HK-2 (cell line): Measurements from ENCODE around the gene CKLF.
"Not testable (repeated sequence)": the region's sequence is repeated elsewhere in the genome, so short reads cannot be mapped to it uniquely, and the experiment has no call there.

Source experiments
- DNase-seq: peaks from one replicate; pipeline ENCODE4 v3.0.0-alpha.2; 2018; ENCODE audit not compliant: unreplicated experiment

The CKLF gene, protein sequence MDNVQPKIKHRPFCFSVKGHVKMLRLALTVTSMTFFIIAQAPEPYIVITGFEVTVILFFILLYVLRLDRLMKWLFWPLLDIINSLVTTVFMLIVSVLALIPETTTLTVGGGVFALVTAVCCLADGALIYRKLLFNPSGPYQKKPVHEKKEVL

DNA sequence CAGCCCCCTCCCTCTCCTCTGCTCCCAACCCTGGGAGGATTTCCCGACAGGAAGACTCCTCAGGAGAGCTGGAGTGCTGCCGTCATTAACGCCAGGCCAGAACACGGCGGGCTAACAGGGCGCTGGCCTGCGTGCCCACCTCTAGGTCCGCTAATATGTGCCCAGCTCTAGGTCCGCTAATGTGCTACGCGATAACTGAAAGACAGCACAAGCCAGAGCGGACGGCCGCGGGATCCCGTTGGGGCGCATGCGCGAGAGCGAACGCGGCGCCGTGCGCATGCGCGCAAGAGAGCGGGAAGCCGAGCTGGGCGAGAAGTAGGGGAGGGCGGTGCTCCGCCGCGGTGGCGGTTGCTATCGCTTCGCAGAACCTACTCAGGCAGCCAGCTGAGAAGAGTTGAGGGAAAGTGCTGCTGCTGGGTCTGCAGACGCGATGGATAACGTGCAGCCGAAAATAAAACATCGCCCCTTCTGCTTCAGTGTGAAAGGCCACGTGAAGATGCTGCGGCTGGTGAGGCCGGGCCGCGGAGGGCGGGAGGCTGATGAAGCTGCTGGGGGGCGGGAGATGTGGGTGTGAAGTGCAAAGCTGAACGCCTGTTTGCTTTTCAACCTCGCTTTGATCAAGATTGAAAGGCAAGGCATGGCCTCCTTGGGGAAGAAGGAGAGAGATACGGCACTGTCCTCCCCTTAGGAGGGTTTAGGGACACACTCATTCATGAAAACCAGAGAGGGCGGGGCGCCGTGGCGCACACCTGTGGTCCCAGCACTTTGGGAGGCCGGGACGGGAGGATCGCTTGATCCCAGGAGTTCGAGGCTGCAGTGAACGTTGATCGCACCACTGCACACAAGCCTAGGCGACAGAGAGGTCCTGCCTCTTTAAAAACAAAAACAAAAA is at the start of gene CKLF:
TSS of gene CKLF (plus strand) at position 291 of the 892 bp plus-strand sequence. CDS start at position 431, 140 bp downstream.
- peak; percentile 95 for DNase-seq

DNA sequence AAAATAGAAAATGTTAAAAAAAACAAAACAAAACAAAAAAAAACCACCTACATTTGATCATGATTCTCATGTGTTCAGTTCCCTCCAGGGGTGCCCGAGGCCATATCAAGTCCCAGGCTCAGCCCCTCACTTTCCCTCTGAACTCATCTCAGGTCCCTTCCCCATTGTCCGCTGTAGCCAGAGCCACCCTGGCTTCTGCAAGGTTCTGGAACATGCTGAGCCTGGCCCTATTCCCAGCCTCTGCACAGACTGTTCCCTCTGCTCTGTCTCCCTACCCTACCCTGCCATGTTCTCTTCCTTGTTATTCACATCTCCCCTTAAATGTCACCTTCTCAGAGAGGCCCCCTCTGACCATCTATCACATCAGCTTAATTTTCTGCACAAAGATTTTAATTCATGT is 49.3 kb upstream of the CKLF start:
- DNase-seq = no peak

DNA sequence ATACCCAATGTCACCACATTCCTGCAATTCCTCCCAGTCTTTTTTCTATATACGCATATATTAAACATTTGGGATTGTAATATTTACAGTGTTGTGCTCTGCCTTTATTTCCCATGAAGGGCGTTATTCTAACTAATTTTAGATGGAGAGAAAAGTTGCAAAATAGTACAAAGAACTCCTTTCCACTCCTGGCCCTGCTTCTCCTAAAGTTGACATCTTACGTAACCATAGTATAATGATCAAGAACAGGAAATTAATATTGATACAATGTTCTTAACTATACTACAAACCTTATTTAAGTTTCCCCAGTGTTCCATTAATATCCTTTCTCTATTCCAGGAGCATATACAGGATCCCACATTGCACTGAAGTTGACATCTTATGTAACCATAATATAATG is 48.8 kb upstream of the CKLF start:
- DNase-seq = no peak

DNA sequence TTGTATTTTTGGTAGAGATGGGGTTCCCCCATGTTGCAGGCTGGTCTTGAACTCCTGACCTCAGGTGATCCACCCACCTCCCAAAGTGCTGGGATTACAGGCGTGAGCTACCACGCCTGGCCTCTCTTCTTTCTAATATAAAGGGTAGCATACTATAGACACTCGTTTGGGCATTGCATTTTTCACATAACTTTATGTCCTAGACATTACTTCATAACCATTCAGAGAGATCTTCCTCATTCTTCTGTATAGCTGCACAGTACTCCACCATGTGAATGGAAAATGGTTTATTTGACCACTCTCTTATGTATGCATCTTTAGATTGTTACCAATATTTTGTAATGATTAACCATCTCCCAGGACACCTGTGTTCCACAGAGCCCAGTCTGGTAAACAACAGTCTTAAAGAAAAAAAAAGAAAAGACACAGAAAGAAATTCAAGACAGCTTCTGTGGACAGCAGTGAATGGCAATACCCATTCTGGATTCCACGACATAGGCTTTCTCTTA is 44.6 kb upstream of the CKLF start:
- DNase-seq = no peak

DNA sequence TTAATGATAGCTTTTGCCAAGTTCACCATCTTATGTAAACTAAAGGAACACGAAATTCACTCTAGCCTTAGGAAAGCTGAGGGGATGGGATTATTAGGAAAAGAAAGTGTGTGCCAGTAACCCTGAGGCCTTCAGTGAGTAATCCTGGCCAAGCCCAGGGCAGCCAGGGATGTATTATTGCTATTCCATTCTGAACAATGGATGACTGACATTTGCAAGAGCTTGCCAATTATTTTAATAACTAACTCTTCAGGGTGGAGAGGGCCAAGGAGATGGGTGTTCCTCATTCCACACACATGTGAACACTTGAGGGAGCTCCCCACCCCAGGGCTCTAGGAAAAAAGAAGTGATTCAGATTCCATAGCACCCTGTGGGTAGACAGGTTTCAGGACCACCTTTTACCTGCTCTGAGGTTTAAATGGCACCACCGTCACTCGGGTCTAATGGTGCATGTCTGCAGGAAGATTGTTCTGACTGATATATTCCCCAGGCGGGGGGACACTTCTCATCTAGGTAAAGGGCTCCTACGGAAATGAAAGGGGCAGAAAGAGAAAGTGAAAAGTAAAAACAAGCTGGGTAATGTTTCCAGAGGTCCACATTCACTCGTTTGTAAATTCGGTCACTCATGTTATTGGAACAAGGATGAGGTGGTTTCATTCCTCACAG is 44.0 kb upstream of the CKLF start:
- peak; percentile 60 for DNase-seq

DNA sequence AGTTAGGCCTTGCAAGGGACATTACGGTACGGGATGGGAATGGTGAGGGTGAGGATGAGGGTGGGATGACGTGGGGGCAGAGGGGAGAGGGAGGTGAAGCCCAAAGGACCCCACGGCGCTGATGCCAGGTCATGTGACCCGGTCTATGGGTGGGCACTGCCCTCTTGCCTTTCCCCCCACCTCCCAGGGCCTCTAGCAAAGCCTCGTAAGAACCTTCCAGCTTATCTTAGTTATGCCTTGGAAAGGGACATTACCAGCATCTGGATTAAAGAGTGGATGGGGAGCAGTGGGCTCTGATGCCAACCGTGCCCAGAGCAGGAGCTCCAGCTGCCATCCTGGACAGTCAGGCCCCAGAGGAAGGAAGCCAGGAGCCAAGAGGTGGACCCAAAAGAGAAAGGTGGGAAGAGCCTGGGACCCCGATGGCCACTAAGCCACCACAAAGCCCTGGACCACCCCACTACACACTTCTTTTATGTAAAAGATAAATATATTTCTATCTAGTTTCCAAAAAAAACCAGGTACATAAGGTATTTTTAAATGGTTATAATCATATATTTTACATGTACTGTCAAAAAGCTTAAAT is 43.4 kb upstream of the CKLF start:
- DNase-seq = no peak

DNA sequence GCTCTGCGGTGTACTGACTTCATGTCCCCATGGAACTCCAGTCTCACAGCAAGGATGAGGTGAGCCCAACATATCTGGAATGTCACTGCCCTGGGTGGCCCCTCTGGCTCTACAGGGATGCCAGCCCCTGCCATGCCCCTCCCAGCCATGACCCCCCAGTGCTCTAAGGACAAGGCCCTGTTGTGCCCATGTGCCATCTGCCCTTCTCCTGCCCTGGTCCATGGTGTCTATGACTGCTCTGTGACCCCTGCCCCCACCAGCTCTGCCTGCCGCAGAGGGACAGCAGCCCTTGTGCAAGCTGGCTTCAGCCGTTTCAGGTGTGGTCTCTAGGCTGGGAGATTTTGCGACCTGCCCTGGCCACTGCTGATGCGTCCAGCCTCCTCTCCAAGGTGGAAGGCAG is 42.8 kb upstream of the CKLF start:
- DNase-seq = no peak

DNA sequence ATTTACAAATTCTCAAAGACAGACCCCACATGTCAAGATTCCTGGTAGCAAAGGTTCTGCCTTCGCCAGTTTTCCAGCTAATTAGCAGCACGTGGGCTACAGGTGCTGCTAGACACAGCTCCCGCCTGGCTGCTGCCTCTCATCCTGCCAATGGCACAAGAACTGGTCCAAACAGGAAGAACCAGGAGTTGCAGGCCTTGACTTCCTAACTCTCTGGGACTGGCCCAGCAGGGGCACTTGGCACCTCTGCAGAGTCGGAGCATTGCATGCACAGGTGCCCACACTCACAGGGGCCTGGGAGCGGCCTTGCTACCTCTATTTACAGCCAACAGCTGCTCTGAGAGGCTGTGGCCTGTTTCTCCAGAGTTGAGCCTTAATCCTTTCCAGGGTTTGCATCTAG is 42.1 kb upstream of the CKLF start:
- DNase-seq = no peak

DNA sequence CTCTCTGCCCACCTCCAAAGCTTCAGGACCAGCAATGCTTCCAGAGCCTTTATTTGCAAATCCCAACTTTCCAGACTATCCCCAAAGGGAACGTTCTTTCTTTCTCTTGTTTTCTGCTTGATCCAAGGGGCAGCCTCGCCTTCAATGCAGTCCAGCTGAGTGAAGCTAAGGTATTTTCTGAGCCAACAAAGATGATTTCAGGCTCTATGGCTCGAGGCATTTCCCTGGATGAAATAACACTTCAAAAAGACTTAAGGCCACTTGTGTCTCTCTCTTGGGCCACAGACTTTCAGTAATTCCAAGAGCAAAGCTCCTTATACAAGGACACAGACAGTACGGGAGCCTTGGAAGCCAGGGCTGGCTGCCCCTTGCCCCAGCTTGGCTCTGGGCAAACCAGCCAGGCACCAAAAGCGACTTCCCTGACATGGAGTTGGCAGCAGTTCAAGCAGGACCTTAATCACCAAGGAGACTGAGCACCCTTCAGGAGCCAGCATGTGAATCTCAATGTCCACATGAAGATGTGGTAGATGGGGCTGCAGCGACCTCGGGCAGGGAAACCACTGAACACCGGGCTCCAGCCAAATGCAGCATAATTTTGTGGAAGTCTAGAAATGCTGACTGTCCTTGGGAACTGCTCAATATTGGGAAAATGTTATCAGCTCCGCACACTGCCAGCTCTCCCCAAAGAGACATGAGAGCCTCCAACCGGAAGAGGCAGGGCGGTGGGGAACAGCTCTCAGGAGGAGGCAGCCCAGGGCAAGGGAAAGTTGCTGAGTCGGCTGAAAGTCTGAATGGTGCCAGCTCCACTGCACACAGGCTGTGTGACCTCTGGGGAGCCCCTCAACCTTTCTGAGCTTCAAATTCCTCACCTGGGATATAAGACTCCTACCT is 41.4 kb upstream of the CKLF start:
- DNase-seq = peak; percentile 39

DNA sequence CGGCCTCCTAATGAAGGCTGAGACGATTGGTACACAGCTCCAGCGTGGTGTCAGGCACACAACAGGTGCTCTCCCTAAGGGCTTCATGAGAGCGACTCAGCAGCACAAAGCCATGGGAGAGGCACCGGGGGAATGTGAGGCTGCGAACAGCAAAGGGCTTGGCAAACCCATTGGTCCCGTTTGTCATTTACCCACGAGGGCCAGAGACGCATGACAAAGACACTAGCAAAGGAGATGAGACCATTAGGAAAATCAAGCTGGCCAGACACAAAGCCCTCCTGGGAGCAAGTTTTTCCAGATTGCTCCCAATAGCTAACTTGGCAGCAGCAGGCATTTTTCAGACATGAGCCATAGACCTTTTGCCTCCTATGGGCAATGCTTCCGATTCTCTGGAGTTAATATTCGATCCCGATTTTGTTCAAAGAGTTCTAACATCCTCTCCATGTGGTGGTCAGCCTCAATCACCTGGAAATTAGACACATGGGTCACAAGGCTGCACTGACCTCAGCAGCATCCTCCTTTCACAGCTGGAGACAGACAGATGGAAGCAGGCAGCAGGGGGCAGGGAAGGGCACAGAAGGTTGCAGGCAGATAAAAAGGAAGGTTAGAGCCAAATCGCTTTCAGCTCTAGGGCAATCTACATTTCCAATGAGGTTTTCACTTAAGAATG is 40.6 kb upstream of the CKLF start:
- DNase-seq = peak; percentile 85

DNA sequence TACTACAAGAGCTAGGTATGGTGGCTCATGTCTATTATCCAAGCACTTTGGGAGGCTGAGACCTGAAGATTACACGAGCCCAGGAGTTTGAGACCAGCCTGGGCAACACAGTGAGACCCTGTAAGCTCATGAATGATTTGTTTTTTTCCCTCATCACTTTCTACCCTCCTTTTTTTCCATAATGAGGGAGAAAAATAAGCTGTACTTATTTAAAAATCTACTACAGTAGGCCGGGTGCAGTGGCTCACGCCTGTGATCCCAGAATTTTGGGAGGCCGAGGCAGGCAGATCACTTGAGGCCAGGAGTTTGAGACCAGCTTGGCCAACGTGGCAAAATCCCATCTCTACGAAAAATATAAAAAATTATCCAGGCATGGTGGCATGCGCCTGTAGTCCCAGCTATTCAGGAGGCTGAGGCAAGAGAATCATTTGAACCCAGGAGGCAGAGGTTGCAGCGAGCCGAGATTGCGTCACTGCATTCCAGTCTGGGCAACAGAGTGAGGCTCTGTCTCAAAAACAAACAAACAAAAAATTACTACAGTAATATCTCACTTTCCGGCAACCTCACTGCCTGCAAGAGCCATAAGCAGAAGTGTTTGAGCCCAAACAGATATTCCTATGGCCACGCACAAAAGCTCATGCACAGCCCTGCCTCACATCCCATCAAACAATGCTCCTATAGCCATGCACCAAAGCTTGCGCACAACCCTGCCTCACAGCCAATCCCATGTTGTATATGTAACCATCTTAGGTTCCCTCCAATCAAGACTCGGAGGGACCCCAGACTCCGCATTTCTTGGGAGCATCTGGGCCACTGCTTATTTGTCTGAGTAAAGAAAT is 39.9 kb upstream of the CKLF start:
- DNase-seq = no peak

DNA sequence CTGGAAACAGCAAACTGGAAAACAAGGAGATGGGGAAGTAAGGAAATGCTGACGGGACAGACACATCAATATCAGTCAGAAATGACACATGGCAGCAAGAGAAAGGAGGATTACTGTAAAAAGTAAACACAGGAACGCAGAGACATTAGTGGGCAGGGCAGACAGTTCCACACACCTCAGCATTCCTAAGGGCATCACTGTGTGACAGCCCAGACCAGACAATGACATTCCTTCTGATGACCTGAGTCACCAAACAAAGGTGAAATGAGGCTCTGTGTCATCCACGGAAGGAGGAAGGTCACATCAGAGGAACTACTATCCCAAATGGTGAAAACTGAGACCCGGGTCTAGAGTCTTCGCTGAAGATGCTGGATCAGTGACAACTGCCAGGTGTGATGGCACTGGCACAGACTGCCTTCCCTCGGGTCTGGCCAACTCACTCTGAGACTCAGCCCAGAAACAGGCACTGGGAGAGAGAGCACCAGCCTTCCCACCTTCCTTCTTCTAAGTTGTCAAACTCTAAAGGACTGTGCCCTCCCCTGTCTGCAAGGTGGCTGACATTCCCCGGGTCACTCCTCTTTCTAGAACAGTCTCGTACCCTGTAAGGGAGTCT is 39.2 kb upstream of the CKLF start:
- peak; percentile 71 for DNase-seq

DNA sequence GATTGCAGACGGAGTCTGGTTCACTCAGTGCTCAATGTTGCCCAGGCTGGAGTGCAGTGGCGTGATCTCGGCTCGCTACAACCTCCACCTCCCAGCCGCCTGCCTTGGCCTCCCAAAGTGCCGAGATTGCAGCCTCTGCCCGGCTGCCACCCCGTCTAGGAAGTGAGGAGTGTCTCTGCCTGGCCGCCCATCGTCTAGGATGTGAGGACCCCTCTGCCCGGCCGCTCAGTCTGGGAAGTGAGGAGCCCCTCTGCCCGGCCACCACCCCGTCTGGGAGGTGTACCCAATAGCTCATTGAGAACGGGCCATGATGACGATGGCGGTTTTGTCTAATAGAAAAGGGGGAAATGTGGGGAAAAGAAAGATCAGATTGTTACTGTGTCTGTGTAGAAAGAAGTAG is 38.0 kb upstream of the CKLF start:
- not testable (repeated sequence) for DNase-seq

DNA sequence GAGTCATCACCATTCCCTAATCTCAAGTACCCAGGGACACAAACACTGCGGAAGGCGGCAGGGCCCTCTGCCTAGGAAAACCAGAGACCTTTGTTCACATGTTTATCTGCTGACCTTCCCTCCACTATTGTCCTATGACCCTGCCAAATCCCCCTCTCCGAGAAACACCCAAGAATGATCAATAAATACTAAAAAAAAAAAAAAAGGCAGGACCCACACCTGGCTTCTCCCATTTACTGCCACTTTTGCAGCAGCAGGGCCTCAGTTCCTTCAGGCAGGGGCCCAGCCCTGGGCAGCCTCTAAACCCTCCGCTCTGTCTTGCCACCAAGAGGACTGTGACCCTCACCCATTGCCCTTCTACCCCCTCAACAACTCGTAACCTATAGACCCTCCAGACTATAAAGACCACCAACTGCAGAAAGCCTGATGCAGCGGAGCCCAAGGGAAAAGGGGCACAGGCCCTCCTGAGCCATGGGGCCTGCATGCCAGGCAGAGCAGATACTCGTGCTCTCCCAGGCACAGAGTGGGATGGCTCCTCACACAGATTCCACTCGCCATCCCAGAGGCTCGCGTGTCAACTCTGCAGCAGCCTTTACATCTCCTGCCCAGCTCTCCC is 37.3 kb upstream of the CKLF start:
- DNase-seq = not testable (repeated sequence)

DNA sequence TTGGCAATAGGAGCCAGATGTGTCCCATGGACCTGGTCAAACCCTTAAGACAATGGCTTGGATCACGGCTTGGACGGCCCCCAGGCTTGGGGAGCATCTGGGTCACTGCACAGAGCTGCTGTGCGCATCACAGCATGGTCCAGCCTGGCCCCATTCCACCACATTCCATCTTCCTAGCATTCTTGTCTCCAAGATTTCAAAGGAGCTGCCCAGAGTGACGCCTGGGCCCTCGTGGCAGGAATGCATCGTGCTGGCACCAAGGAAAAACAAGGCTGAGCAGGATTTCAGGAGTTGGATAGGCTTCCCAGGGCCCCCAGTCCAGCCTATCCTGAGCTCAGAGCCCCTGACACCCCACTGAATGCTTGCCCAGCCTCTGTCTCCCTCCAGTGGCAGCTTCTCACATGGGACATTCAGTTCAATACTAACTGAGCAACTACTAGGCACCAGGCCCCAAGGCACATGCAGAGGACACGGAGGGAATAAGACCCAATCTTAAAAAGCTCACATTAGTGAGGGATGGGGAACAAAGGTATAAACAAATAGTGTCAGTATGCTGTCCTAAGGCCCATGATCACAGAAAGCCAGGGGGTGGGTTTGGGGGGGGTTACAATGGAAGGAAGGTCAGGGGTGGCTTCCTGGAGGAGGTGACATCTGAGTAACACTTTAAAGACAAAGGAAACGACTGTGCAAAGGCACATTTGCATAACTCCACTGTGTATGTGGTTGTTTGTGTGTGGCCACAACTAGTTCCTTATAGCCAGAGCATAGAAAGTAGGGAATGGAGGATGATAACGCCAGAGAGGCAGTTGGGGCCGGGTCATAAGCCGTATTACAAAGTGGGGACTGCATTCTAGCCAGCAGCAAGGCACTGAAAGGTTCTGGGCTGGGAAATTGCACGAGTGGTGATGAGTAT is 36.5 kb upstream of the CKLF start:
- peak; percentile 37 for DNase-seq

DNA sequence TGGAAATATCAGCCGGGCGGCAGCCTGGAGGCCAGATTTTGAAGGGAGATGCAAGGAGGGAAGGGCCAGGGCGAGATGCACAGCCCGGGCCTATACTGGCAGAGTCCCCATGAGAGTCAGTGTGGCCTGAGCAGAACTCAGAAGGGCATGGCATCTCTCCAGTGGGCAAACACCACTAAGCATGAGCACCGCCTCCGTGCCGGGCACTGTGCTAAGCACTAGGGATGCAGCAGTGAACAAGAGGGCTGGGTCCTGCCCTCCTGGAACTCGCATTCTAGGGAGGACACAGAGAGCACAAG is 35.9 kb upstream of the CKLF start:
- no peak for DNase-seq

DNA sequence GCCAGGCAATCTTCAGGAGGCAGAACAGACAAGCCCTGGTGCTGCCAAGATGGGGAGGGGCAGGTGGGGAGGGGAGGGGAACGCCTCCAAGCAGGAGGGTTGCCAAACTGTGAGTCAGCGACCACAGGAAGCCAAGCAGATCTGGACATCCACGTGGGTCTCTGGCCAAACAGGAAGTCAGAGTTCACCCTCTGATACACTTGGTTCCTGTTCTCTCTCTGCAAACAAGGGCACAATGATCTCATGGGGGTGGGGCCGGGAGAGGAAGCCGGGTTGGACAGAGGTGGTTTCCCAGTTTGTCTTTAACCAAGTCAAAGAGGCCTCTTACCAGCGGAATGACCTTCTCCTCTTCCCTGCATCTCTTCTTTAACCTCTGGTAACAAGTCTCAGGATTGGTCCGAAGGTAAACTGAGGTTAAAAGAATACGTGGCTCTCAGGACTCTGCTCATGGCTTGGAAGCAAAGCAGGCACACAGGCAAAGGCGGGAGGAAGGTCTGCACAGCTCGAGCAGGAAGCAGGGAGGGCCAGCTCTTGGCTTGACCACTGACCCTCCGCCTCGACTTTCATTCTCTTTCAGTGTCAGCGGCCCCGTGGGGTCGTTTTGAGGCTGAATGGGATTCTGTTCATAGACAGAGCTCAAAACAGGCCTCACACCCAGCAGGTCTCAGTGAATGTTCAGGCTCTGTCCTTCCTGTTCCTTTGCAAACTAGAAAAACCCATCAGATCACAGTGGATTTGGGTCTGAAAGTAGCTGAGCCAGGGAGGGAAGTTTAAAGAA is 35.4 kb upstream of the CKLF start:
- peak; percentile 96 for DNase-seq
